HG03457 (cell line): Measurements from ENCODE around the gene ZNF776.
"Not testable (repeated sequence)": the region's sequence is repeated elsewhere in the genome, so short reads cannot be mapped to it uniquely, and the experiment has no call there.

Source experiments
- ATAC-seq: cut with Tn5 transposase; IDR thresholded peaks from one replicate; pipeline ENCODE4 v1.9.1; 2021; ENCODE audit warnings: moderate number of reproducible peaks; ENCODE audit not compliant: unreplicated experiment

ZNF776 gene

GRCh38 chr19:57776764-57777296 is 30.2 kb downstream of the ZNF776 start:
- ATAC-seq, result no peak

DNA sequence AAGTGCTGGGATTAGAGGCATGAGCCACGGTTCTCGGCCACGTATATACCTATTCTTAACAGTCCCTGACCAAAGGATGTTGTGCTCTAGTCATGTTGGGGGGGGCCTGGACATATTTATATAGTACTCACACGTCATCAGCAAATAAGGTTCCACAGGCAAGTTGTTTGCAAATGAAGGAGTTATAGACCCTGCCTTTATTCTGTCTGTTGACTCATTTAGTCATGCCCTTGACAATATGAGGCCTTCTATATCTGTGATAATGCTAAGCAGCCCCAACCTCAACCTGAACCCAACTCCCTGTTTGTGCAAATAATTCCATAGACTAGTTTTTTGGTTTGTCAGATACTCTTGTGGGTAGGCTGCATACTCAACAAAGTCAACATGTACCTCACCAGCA is 31.7 kb downstream of the ZNF776 start:
- no peak for ATAC-seq

GRCh38 chr19:57779220-57779845 is 32.7 kb downstream of the ZNF776 start:
- ATAC-seq, result no peak

DNA sequence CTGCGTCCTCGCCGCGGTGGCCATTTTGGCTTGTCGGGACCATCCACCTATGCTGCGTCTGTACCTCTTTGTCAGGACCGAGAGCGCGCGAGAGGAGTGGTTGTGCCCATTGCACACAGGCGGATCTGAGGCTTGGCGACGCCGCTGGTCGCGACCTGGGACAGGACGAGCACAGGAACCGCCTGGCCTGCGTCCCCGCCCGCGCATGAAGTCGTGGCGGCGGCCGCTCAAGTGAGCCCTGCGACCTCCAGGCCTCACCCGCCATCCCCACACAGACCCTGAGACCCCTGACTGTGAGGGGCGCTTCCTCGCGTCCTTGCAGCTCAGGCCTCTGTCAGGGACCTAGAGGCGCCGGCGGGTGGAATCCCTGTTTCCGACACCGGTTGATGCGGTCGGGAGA is 39.7 kb downstream of the ZNF776 start:
- no peak for ATAC-seq

DNA sequence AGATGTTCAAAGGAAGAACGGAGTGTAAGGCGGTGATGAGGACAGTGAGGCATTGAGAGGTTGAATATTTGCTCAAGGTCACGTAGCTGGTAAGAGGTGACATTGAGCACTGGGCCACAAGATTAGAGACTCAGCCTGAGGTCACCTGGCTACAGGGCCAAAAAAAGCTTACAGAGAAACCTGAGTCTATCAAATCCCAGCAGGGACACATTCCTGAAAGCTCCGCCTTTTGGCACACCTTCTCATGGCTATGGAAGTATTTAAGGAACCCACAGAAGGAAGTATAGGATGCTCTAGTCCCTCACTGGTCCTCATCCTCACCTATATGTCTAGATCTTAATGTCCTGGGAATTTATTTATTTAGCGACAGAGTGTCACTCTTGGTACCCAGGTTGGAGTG is 40.3 kb downstream of the ZNF776 start:
- ATAC-seq, result no peak

GRCh38 chr19:57788114-57788692 is 41.6 kb downstream of the ZNF776 start:
- ATAC-seq, result no peak

GRCh38 chr19:57789288-57789687 is 42.7 kb downstream of the ZNF776 start:
- no peak for ATAC-seq

GRCh38 chr19:57796580-57796979 is 50.0 kb downstream of the ZNF776 start:
- ATAC-seq, result not testable (repeated sequence)

GRCh38 chr19:57800696-57801095 is 54.1 kb downstream of the ZNF776 start:
- ATAC-seq, result no peak

- no peak for ATAC-seq
Observed at GRCh38 chr19:57802269-57802668, 55.7 kb downstream of the ZNF776 start.

- no peak for ATAC-seq
Observed at GRCh38 chr19:57803265-57803593, 56.6 kb downstream of the ZNF776 start.

GRCh38 chr19:57803594-57804325 is 57.1 kb downstream of the ZNF776 start:
- ATAC-seq, result no peak

- ATAC-seq, result no peak
Observed at GRCh38 chr19:57807541-57807940, 60.9 kb downstream of the ZNF776 start.
